Dermis microvascular lymphatic vessel endothelial cell (primary cell): Measurements from ENCODE around the gene CD7. TPM values are rescaled to one million over a fixed set of nuclear protein-coding genes. Genes with fewer than 3 reads are reported as not detected.
"Not testable (repeated sequence)": the region's sequence is repeated elsewhere in the genome, so short reads cannot be mapped to it uniquely, and the experiment has no call there.

Experiments
- DNase-seq, 2 donors: peaks; one replicate each; pipeline versions ENCODE4 v3.0.0 to v3.0.0-alpha.2; 2010; ENCODE audit warnings: low read depth in 2 of 2
- total RNA-seq: library from RNA; depleted of rRNA; stranded (reverse); fragments of >200 nt; gene quantifications from 2 replicates; pipeline ENCODE4 v1.2.1, GENCODE V29; 2014

Gene CD7
- total RNA-seq, result not detected in 2 replicates

GRCh38 chr17:82317394-82318168 is at the start of gene CD7:
Gene CD7 (minus strand): TSS chr17:82317608. CDS start chr17:82317495, 113 bp downstream.
- no peak for DNase-seq

- no peak for DNase-seq
Observed at GRCh38 chr17:82366749-82367148, 49.3 kb upstream of the CD7 start.

- DNase-seq, result no peak
Observed at GRCh38 chr17:82365606-82366295, 48.3 kb upstream of the CD7 start.

- DNase-seq, result no peak
Observed at GRCh38 chr17:82361885-82362633, 44.7 kb upstream of the CD7 start.

GRCh38 chr17:82359451-82360074 is 42.2 kb upstream of the CD7 start:
- not testable (repeated sequence) for DNase-seq

GRCh38 chr17:82358465-82359350 is 41.3 kb upstream of the CD7 start, which contains the start of gene TEX19:
Gene TEX19 (plus strand): TSS chr17:82359247. CDS start chr17:82362151, 2,904 bp downstream.
- DNase-seq, result no peak

GRCh38 chr17:82357394-82357793 is 40.0 kb upstream of the CD7 start:
- no peak for DNase-seq

GRCh38 chr17:82356845-82357355 is 39.5 kb upstream of the CD7 start:
- DNase-seq, result no peak

GRCh38 chr17:82355770-82356427 is 38.5 kb upstream of the CD7 start:
- DNase-seq, result no peak

GRCh38 chr17:82354804-82355308 is 37.4 kb upstream of the CD7 start:
- DNase-seq, result no peak

GRCh38 chr17:82353484-82353883 is 36.1 kb upstream of the CD7 start:
- no peak for DNase-seq

- peak; percentile 81 to 84 for DNase-seq
Observed at GRCh38 chr17:82351713-82352488, 34.5 kb upstream of the CD7 start.

GRCh38 chr17:82351254-82351712 is 33.9 kb upstream of the CD7 start:
- no peak for DNase-seq

- no peak for DNase-seq
Observed at GRCh38 chr17:82350182-82351030, 33.0 kb upstream of the CD7 start.

- no peak for DNase-seq
Observed at GRCh38 chr17:82349287-82349701, 31.9 kb upstream of the CD7 start.

- DNase-seq, result no peak
Observed at GRCh38 chr17:82348866-82349265, 31.5 kb upstream of the CD7 start.

- no peak for DNase-seq
Observed at GRCh38 chr17:82348434-82348833, 31.0 kb upstream of the CD7 start.

GRCh38 chr17:82347994-82348393 is 30.6 kb upstream of the CD7 start:
- DNase-seq, result not testable (repeated sequence)
